COLO668 (cell line): Measurements from ENCODE around the gene CHRDL1.
"Not testable (repeated sequence)": the region's sequence is repeated elsewhere in the genome, so short reads cannot be mapped to it uniquely, and the experiment has no call there.

ENCODE experiments used
- DNase-seq: peaks from one replicate; lab custom pipeline; 2025; ENCODE audit not compliant: unreplicated experiment; lab: John Stamatoyannopoulos, UW

The CHRDL1 gene

DNA sequence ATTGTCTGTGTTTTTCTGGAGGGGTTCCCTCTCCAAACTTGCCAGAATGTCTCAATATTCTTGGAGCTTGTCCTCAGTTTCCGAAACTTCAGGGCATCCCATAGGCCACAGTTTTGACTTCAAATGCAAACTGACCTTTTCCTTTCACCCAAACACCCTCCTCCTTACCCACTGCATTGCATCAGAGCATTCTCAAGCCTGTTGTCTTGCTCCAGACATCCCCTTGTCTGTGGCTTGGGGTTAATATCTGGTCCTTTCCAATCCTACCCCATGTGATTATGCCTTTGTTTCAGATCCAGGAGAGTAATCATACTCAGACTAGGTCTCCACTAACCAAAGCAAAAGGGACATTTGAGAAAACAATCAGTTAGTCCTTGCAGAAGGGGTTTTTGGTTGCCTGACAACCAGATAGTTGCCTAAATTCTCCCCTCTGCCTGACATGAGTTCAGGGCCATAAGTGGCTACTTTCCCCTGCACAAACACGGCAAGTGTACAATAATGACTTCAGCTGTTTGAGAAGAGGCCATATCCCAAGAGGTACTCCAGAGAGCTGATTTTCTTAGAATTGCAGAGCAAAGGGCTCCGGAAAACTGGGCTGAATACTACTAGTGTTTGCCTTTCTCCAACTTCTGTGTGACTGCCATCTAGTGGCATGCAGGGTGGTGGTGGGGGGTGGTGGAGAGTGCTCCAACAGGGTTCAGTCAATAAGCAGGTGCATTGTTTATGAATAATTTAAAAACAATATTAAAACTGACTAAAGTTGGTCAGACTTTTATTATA is 130.2 kb downstream of the CHRDL1 start:
- DNase-seq = peak; percentile 1

- no peak for DNase-seq
Measured at GRCh38 chrX:110657073-110657472, 138.5 kb downstream of the CHRDL1 start.

DNA sequence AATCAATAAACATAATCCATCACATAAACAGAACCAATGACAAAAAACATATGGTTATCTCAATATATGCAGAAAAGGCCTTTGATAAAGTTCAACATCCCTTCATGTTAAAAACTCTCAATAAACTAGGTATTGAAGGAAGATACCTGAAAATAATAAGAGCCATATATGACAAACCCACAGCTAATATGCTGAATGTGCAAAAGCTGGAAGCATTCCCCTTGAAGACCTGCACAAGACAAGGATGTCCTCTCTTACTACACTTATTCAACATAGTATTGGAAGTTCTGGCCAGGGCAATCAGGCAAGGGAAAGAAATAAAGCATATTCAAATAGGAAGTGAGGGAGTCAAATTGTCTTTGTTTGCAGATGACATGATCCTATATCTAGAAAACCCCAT is 141.3 kb downstream of the CHRDL1 start:
- DNase-seq = not testable (repeated sequence)

- no peak for DNase-seq
Measured at GRCh38 chrX:110646386-110646785, 149.2 kb downstream of the CHRDL1 start.
